ENCODE measurements around the gene INHBC.
"Not testable (repeated sequence)": the region's sequence is repeated elsewhere in the genome, so short reads cannot be mapped to it uniquely, and the experiment has no call there.

The INHBC gene

DNA sequence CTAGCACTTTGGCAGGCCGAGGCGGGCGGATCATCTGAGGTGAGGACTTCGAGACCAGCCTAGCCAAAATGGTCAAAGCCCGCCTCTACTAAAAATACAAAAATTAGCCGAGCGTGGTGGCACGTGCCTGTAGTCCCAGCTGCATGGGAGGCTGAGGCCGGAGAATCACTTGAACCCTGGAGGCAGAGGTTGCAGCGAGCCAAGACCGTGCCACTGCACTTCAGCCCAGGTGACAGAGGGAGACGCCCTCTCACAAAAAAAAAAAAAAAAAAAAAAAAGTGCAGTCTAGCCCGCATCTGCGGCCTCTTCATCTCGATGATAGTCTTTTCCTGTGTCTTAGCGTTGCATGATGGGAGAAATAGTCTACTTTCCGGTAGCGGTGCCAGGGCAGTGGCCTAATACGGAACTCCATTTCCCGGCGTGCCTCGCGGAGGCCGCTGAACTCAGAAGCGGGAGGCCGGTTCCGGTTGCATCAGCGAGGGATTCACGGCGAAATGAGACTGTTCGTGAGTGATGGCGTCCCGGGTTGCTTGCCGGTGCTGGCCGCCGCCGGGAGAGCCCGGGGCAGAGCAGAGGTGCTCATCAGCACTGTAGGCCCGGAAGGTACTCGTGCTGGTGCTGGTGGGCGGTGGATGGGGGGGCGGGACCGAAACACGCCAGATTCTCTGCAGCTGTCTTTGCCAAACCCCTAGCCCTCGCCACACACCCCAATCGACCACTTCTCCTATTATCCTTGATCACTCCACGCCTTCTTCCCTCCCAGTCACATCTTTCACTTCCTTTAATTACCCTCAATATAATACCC lies 53.2 kb downstream of the INHBC start, which contains the start of gene MARS1:
Gene MARS1, plus strand, starts transcription at position 472 of the 805 bp plus-strand sequence. Its CDS starts 23 bp downstream, at position 495.
- peak; percentile 75 to 94 (median 91) for DNase-seq

- peak in 1 of 6 experiments; percentile 1 for DNase-seq
Measured at GRCh38 chr12:57488402-57489156, 54.0 kb downstream of the INHBC start.

- no peak for DNase-seq
Measured at GRCh38 chr12:57489157-57489641, 54.6 kb downstream of the INHBC start.

DNA sequence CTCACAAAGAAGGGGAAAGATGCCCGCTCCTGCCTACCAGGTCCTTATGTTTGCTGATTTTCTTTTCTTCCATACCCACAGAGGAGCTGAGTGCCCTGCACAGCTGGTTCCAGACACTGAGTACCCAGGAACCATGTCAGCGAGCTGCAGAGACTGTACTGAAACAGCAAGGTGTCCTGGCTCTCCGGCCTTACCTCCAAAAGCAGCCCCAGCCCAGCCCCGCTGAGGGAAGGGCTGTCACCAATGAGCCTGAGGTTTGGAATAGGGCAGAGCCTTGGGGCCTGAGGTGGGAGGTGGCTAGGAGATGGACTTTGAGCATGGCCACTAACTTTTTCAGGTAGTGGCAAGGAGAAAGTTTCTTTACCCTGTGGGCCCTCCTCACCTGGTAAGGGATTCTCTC lies 55.5 kb downstream of the INHBC start:
- no peak for DNase-seq

- peak in 1 of 6 experiments; percentile 16 for DNase-seq
Measured at GRCh38 chr12:57491393-57492280, 57.1 kb downstream of the INHBC start.

DNA sequence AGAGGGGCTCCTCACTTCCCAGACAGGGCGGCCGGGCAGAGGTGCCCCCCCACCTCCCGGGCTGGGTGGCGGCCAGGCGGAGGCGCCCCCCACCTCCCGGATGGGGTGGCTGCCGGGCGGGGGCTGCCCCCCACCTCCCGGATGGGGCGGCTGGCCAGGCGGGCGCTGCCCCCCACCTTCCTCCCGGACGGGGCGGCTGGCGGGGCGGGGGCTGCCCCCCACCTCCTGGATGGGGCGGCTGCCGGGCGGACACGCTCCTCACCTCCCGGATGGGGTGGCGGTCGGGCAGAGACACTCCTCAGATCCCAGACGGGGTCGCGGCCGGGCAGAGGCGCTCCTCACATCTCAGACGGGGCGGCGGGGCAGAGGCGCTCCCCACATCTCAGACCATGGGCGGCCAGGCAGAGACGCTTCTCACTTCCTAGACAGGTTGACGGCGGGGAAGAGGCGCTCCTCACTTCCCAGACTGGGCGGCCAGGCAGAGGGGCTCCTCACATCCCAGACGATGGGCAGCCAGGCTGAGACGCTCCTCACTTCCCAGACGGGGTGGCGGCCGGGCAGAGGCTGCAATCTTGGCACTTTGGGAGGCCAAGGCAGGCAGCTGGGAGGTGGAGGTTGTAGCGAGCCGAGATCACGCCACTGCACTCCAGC lies 60.6 kb downstream of the INHBC start:
- not testable (repeated sequence) for DNase-seq

DNA sequence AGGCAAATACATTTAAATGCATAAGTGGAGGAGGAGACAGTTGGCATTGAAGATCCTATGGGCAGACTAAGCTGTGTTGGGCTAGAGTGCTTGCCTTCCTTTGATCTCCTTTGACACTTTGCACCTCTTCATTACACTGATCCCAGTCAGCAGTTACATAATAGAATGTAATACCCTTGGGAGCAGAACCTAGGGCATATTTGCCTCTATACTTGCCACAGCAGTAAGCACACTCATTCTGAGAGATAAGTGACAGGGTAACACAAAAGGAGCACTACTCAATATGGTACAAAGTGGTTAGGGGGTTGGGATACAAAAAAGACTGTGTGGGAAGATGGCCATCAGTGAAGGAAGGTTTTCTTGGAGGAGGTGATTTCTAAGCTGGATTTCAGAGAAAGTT lies 62.2 kb downstream of the INHBC start:
- DNase-seq = no peak

DNA sequence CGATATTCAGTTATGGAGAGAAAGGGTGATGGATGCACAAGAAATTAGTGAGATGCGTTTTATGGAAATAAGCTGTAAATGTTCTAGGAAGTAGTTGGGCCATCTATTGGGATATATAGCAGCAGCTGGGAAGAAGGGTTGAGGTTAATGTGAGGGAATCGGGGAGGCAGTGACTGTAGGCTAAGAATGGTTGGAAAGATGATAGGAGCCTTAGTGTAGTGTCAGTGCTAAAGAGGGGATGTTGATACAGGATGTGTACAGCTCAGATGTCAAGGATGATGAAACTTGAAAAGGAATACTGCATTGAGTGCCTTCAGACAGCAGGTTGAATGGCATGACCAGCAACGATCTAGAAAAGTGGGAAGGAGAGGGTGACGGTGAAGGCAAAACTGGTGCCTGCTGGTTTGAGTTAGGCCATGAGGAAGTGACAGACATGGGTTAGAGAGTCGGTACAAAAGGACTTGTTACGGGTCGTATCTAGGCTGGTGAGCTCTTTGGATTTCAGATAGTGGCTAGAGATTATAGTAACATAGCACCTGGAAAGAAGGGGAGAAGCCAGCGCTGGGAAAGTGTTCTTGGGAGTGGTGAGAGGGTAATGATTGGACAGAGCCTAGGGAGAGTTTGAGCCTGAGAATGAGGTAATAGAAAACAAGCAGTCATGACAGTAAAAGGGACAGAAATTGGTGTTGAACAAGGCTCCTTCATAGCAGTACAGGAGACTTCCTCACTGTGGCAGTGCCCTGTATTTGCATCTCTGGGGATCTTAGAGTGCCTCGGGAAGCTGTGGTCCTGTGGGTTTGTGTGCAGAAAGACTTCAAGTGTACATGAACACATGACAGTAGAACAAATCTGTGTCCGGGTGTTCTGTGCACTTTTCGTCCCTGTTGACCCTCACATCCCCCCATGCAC lies 62.9 kb downstream of the INHBC start:
- no peak for DNase-seq

- DNase-seq = no peak
Measured at GRCh38 chr12:57498132-57498502, 63.5 kb downstream of the INHBC start.

DNA sequence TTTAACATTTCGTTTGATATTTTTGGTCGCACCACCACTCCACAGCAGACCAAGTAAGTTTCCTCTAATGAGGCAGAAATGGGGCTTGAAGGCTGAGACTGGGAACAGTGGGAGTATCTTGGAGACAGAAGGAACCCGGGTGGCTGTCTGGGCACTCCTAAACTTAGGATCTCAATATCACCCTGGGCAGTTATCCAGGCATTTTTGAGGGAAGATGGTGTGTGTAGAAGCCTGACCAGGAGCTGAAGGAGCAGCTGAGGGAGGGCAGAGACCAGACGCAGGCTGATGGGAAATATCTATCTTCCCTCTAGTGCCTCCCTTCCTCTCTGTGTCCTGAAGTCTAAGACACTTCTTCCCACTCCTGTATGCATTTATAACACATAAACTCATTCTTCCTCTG lies 64.0 kb downstream of the INHBC start:
- DNase-seq = no peak

GRCh38 chr12:57500213-57500612 lies 65.6 kb downstream of the INHBC start:
- no peak for DNase-seq
